Endothelial cell of umbilical vein (primary cell): ENCODE results near the gene CDK6.

Experiments used
- POLR2A ChIP-seq: IDR thresholded peaks from 2 replicates; pipeline ENCODE4 v1.6.1; 2012; ENCODE audit warnings: low read depth, mild to moderate bottlenecking, control low read depth, low read length
- POLR2AphosphoS5 ChIP-seq: IDR thresholded peaks from 2 replicates; pipeline ENCODE4 v1.6.1; 2012; ENCODE audit warnings: low read depth, mild to moderate bottlenecking, control low read depth, low read length, moderate library complexity; ENCODE audit not compliant: insufficient read depth
- TF ChIP-seq, protein P1 (sequence below), 2 donors: IDR thresholded peaks; 1 replicate in 1 of 2; 2 replicates in 1 of 2; pipeline ENCODE4 v1.5.1; 2011; ENCODE audit warnings: low read length in 2 of 2, mild to moderate bottlenecking in 2 of 2, moderate library complexity in 2 of 2, control low read depth in 1 of 2, inconsistent platforms in 1 of 2, low read depth in 1 of 2; ENCODE audit not compliant: insufficient read depth in 1 of 2; ENCODE audit errors: extremely low read depth in 1 of 2
- TF ChIP-seq, protein P2 (sequence below): IDR thresholded peaks from 2 replicates; pipeline ENCODE4 v1.6.1; 2011; ENCODE audit not compliant: insufficient read depth, insufficient read length

DNA sequence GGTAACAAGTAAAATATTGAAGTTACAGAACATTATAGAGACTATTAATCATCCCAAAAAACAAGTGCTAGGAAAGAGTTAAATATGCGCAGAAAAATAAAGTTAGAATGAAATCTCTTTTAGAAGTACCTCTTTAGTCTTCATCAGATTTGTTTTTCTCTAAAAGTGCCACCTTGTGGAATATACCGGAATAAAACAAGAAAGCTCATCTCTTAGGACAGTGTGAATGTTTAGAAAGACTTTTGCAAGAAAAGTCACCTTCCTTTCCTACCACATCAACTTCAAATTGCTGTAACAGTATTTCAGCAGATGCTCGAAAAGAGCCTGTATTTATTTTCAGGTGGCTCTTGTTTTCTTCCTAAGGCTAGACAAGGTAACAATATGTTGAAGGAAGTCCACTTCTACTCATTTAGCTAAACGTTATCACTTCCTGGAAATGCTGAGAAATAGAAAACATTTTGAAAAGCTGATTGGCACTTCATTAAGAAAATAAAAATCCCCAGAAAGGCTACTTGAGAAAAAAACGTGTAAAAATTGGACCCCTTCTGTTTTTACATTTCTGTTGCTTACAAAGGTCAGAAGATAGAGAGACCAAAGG lies 226.4 kb downstream of the CDK6 start:
- TF ChIP-seq POLR2A (no peak), POLR2AphosphoS5 (no peak)
- TF ChIP-seq, protein P1, sequence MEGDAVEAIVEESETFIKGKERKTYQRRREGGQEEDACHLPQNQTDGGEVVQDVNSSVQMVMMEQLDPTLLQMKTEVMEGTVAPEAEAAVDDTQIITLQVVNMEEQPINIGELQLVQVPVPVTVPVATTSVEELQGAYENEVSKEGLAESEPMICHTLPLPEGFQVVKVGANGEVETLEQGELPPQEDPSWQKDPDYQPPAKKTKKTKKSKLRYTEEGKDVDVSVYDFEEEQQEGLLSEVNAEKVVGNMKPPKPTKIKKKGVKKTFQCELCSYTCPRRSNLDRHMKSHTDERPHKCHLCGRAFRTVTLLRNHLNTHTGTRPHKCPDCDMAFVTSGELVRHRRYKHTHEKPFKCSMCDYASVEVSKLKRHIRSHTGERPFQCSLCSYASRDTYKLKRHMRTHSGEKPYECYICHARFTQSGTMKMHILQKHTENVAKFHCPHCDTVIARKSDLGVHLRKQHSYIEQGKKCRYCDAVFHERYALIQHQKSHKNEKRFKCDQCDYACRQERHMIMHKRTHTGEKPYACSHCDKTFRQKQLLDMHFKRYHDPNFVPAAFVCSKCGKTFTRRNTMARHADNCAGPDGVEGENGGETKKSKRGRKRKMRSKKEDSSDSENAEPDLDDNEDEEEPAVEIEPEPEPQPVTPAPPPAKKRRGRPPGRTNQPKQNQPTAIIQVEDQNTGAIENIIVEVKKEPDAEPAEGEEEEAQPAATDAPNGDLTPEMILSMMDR (IDR thresholded peaks at IDR 0.05; ENCODE audit: extremely low read depth in 1 of 2, insufficient read depth in 1 of 2, low read depth in 1 of 2, low read length in 2 of 2), result peak in 1 of 2 donors; percentile 14
- TF ChIP-seq, protein P2, sequence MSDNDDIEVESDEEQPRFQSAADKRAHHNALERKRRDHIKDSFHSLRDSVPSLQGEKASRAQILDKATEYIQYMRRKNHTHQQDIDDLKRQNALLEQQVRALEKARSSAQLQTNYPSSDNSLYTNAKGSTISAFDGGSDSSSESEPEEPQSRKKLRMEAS, result no peak
